Immature natural killer cell (primary cell): Measurements from ENCODE around the gene DNAJC10. TPM values are rescaled to one million over a fixed set of nuclear protein-coding genes. Genes with fewer than 3 reads are reported as not detected.
"Not testable (repeated sequence)": the region's sequence is repeated elsewhere in the genome, so short reads cannot be mapped to it uniquely, and the experiment has no call there.

ENCODE experiments used
- DNase-seq, 3 donors: peaks; one replicate each; pipeline ENCODE4 v3.0.0; 2022; ENCODE audit warnings: mixed read lengths in 1 of 3
- H3K27ac Mint-ChIP-seq, 6 donors: one replicate each; pipeline ENCODE4 v1.8.0; 2020; ENCODE audit warnings: mixed read lengths in 6 of 6, mild to moderate bottlenecking in 5 of 6, inconsistent platforms in 4 of 6, moderate library complexity in 3 of 6
- H3K27me3 Mint-ChIP-seq, 3 donors: one replicate each; pipeline ENCODE4 v1.8.0; 2020 to 2021; ENCODE audit warnings: low read depth in 3 of 3, mild to moderate bottlenecking in 3 of 3, mixed read lengths in 3 of 3, moderate library complexity in 3 of 3, inconsistent platforms in 1 of 3
- H3K36me3 Mint-ChIP-seq, 3 donors: one replicate each; pipeline ENCODE4 v1.8.0; 2020; ENCODE audit warnings: mixed read lengths in 3 of 3, inconsistent platforms in 2 of 3, mild to moderate bottlenecking in 2 of 3
- H3K4me1 Mint-ChIP-seq, 2 donors: one replicate each; pipeline ENCODE4 v1.8.0; 2020; ENCODE audit warnings: inconsistent platforms in 2 of 2, mild to moderate bottlenecking in 2 of 2, mixed read lengths in 2 of 2, moderate library complexity in 1 of 2
- H3K4me3 Mint-ChIP-seq, 5 donors: one replicate each; pipeline ENCODE4 v1.8.0; 2020; ENCODE audit warnings: mild to moderate bottlenecking in 5 of 5, mixed read lengths in 5 of 5, inconsistent platforms in 3 of 5, moderate library complexity in 3 of 5
- H3K9me3 Mint-ChIP-seq, 6 donors: one replicate each; pipeline ENCODE4 v1.8.0; 2020; ENCODE audit warnings: mild to moderate bottlenecking in 6 of 6, mixed read lengths in 6 of 6, inconsistent platforms in 4 of 6, moderate library complexity in 3 of 6
- polyA plus RNA-seq, 3 donors: library from polyadenylated mRNA; unstranded; fragments of 300-500 nt; fragmentation: Illumina TruSeq; gene quantifications; one replicate each; pipeline ENCODE4 v1.2.3, GENCODE V29; 2021

The DNAJC10 gene
- polyA plus RNA-seq, 3 donors from 2014 or later: 50.3 to 71.3 (median 62.3) TPM

- H3K36me3 Mint-ChIP-seq: peaks cover 26 to 47% (median 29%) of the 10 kb centered on the region in 3 donors
- H3K9me3 Mint-ChIP-seq, DNase-seq, H3K27ac Mint-ChIP-seq, H3K4me3 Mint-ChIP-seq, H3K4me1 Mint-ChIP-seq, H3K27me3 Mint-ChIP-seq: not testable (repeated sequence)
Observed at GRCh38 chr2:182781099-182781498, 65.0 kb downstream of the DNAJC10 start.

DNA sequence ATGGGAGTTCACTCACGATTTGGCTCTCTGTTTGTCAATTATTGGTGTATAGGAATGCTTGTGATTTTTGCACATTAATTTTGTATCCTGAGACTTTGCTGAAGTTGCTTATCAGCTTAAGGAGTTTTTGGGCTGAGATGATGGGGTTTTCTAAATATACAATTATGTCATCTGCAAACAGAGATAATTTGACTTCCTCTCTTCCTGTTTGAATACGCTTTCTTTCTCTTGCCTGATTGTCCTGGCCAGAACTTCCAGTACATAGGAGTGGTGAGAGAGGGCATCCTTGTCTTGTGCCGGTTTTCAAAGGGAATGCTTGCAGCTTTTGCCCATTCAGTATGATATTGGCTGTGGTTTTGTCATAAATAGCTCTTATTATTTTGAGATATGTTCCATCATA is 66.6 kb downstream of the DNAJC10 start:
- H3K36me3 Mint-ChIP-seq: peaks cover 25 to 36% (median 27%) of the 10 kb centered on the region in 3 donors
- not testable (repeated sequence) for DNase-seq, H3K9me3 Mint-ChIP-seq, H3K4me3 Mint-ChIP-seq, H3K4me1 Mint-ChIP-seq, H3K27me3 Mint-ChIP-seq
- H3K27ac Mint-ChIP-seq: peak overlapping the region in 1 of 6 donors; percentile 4

- no peak overlapping the region for H3K27ac Mint-ChIP-seq
- H3K4me3 Mint-ChIP-seq: no peak overlapping the region
- H3K36me3 Mint-ChIP-seq: peaks cover 19 to 24% (median 24%) of the 10 kb centered on the region in 3 donors
- H3K4me1 Mint-ChIP-seq: no peaks in the 10 kb centered on the region
- H3K27me3 Mint-ChIP-seq: peaks cover 0 to 4% (median 0%) of the 10 kb centered on the region in 3 donors
- H3K9me3 Mint-ChIP-seq: no peaks in the 10 kb centered on the region
- DNase-seq: no peak
Observed at GRCh38 chr2:182784058-182784706, 68.1 kb downstream of the DNAJC10 start.

DNA sequence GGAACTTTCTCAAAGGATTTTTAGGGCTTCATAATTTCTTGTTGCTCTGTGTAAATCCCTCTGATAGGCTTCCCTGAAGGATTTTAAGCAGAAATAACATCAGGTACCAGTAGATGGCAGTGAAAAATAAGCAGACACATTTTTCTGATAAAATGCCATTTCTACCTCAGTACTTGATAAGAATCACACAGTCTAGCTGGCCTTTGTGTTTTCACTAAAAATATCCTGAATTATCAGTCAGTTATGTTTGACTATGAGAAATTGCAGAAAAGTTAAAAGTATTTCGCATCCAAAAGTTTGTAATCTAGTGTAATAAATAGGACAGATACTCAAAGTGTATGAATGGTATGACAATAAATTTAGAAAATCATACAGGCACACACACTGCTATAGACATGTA is 68.7 kb downstream of the DNAJC10 start:
- H3K4me1 Mint-ChIP-seq: no peaks in the 10 kb centered on the region
- no peak for DNase-seq

DNA sequence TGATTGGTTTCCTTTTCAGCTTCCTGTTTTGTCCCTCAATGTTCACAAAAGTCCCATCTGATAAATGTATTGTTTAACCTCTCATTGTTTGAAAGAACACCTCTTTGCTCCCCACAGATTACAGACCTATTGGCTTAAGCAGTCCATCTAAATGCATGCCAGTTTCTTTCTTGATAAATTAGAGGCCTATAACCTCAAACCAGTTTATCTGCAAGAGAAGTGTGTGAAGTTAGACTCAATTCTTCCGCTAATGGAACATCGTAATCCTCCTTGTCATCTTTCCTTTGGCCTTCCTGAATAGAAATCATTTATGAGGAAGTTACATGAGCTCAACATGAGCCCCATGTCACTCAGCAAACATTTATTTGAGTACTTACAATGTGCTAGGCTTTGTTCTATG is 76.4 kb downstream of the DNAJC10 start:
- Mint-ChIP-seq H3K36me3 (peaks cover 0 to 4% (median 0%) of the 10 kb centered on the region in 3 donors), H3K27me3 (peaks cover 0 to 11% (median 2%) of the 10 kb centered on the region in 3 donors), H3K4me1 (no peaks in the 10 kb centered on the region), H3K9me3 (peaks cover 0 to 3% (median 0%) of the 10 kb centered on the region in 6 donors), H3K27ac (no peak overlapping the region), H3K4me3 (no peak overlapping the region)
- DNase-seq: no peak

More for the DNA sequence above, 68.7 kb downstream of the DNAJC10 start:
- H3K9me3 Mint-ChIP-seq: no peaks in the 10 kb centered on the region
- no peak overlapping the region for H3K27ac Mint-ChIP-seq
- H3K36me3 Mint-ChIP-seq: peaks cover 19 to 24% (median 22%) of the 10 kb centered on the region in 3 donors
- H3K4me3 Mint-ChIP-seq: no peak overlapping the region
- peaks cover 0 to 4% (median 0%) of the 10 kb centered on the region in 3 donors for H3K27me3 Mint-ChIP-seq

- no peak overlapping the region for H3K4me3 Mint-ChIP-seq
- H3K9me3 Mint-ChIP-seq: peaks cover 0 to 3% (median 0%) of the 10 kb centered on the region in 6 donors
- peaks cover 0 to 6% (median 4%) of the 10 kb centered on the region in 3 donors for H3K27me3 Mint-ChIP-seq
- no peak overlapping the region for H3K27ac Mint-ChIP-seq
- DNase-seq: no peak
- no peaks in the 10 kb centered on the region for H3K36me3 Mint-ChIP-seq
- H3K4me1 Mint-ChIP-seq: no peaks in the 10 kb centered on the region
Observed at GRCh38 chr2:182798736-182799135, 82.7 kb downstream of the DNAJC10 start.

DNA sequence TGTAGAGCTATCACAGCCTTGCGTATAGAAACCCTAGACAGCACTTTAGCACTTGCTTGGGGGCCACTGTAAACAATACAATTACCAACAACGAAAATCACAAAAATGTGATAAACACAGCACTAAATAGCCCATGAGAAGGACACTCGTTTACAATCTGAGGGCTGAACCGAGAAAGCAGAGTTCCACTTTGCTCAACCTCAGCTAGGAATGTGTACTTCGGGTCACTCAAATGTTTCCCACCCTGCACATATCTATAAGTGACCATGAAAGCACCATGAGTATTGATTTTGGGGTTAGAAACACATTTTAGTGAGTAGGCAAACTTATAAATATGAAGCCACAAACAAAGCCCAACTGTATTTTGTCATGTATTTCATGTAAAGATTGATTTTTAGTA is 88.1 kb downstream of the DNAJC10 start:
- H3K4me3 Mint-ChIP-seq: no peak overlapping the region
- no peak for DNase-seq
- no peaks in the 10 kb centered on the region for H3K4me1 Mint-ChIP-seq
- H3K27me3 Mint-ChIP-seq: peaks cover 0 to 5% (median 0%) of the 10 kb centered on the region in 3 donors
- H3K9me3 Mint-ChIP-seq: peaks cover 0 to 2% (median 0%) of the 10 kb centered on the region in 6 donors
- no peaks in the 10 kb centered on the region for H3K36me3 Mint-ChIP-seq
- H3K27ac Mint-ChIP-seq: no peak overlapping the region

- H3K9me3 Mint-ChIP-seq: peaks cover 0 to 3% (median 0%) of the 10 kb centered on the region in 6 donors
- no peak for DNase-seq
- H3K27ac Mint-ChIP-seq: no peak overlapping the region
- no peak overlapping the region for H3K4me3 Mint-ChIP-seq
- no peaks in the 10 kb centered on the region for H3K36me3 Mint-ChIP-seq
- H3K4me1 Mint-ChIP-seq: no peaks in the 10 kb centered on the region
- H3K27me3 Mint-ChIP-seq: peaks cover 0 to 8% (median 3%) of the 10 kb centered on the region in 3 donors
Observed at GRCh38 chr2:182807319-182807718, 91.3 kb downstream of the DNAJC10 start.

DNA sequence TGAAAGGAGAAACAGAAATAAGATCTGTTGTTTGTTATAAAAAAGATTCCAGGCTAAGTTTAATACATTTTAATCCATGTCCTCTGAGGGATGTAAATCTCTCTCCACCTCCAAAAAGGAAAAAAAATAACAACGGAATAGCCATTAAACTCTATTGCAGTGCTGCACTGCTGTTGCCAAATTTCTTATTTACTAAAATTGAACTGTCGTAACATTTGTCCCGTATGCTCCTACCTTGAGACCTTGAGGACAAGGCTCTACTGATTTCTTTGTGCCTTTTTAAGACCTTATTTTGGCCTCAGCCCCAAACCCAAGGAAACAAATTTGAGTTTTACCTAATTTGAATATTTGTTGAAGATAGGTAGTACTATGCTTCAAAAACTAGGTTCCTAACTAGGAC is 94.0 kb downstream of the DNAJC10 start:
- DNase-seq: no peak
- Mint-ChIP-seq H3K4me1 (no peaks in the 10 kb centered on the region), H3K9me3 (peaks cover 0 to 3% (median 0%) of the 10 kb centered on the region in 6 donors), H3K4me3 (no peak overlapping the region), H3K27ac (no peak overlapping the region), H3K36me3 (no peaks in the 10 kb centered on the region), H3K27me3 (peaks cover 0 to 6% (median 4%) of the 10 kb centered on the region in 3 donors)

DNA sequence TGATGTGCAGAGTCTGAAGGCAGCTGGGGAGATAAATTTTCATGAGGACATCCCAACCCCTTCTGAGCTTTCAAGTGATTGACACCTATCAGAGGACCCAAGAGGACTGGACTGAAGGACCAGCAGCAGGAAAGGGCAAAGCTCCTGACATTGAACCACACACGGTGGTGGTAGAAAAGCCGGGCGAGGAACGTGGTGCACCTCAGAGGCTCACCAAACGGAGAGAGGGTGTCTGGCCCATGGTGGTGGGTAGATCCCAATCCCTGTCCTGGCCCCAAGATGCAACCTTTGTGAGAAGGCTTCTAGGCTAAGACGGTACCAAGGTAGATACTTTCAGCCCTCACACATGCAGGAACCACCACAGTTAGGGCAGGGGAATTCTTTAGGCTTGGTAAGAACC is 98.3 kb downstream of the DNAJC10 start:
- no peaks in the 10 kb centered on the region for H3K36me3 Mint-ChIP-seq
- H3K27ac Mint-ChIP-seq: no peak overlapping the region
- H3K4me1 Mint-ChIP-seq: no peaks in the 10 kb centered on the region
- H3K4me3 Mint-ChIP-seq: no peak overlapping the region
- DNase-seq: no peak
- peaks cover 0 to 3% (median 0%) of the 10 kb centered on the region in 6 donors for H3K9me3 Mint-ChIP-seq
- peaks cover 0 to 6% (median 3%) of the 10 kb centered on the region in 3 donors for H3K27me3 Mint-ChIP-seq

- peaks cover 0 to 3% (median 0%) of the 10 kb centered on the region in 6 donors for H3K9me3 Mint-ChIP-seq
- H3K27me3 Mint-ChIP-seq: peaks cover 0 to 6% (median 3%) of the 10 kb centered on the region in 3 donors
- no peak overlapping the region for H3K4me3 Mint-ChIP-seq
- no peaks in the 10 kb centered on the region for H3K4me1 Mint-ChIP-seq
- DNase-seq: no peak
- H3K27ac Mint-ChIP-seq: no peak overlapping the region
- H3K36me3 Mint-ChIP-seq: no peaks in the 10 kb centered on the region
Observed at GRCh38 chr2:182814804-182815203, 98.7 kb downstream of the DNAJC10 start.

GRCh38 chr2:182816866-182817265 is 100.8 kb downstream of the DNAJC10 start:
- Mint-ChIP-seq H3K9me3 (no peaks in the 10 kb centered on the region), H3K4me3 (no peak overlapping the region), H3K27ac (no peak overlapping the region), H3K27me3 (peaks cover 0 to 7% (median 6%) of the 10 kb centered on the region in 3 donors), H3K4me1 (no peaks in the 10 kb centered on the region), H3K36me3 (no peaks in the 10 kb centered on the region)
- DNase-seq: no peak

DNA sequence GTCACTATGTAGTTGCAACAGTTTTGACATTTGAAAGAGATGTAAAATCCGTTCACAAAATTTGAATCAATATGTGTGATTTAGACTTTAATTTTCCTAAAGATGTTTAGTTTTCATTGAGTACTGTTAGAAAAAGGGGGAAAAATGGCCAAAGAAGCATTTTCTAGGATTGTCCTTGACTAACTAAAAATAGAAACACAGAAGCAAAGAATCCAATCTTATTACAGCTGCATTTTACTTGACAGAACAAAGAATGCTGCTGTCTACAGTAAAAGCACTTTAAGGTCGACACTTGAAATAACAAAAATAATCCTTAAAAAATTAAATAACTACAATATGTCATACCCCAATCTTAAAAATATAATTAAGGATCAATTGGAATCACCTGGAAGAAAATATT is 101.5 kb downstream of the DNAJC10 start:
- Mint-ChIP-seq H3K36me3 (no peaks in the 10 kb centered on the region), H3K9me3 (no peaks in the 10 kb centered on the region), H3K27ac (no peak overlapping the region), H3K4me1 (no peaks in the 10 kb centered on the region), H3K27me3 (peaks cover 0 to 5% (median 4%) of the 10 kb centered on the region in 3 donors), H3K4me3 (no peak overlapping the region)
- DNase-seq: no peak

- H3K9me3 Mint-ChIP-seq: no peaks in the 10 kb centered on the region
Observed at GRCh38 chr2:182818501-182818900, 102.4 kb downstream of the DNAJC10 start.

GRCh38 chr2:182818925-182819324 is 102.9 kb downstream of the DNAJC10 start:
- Mint-ChIP-seq H3K27me3 (peaks cover 0 to 7% (median 5%) of the 10 kb centered on the region in 3 donors), H3K4me3 (no peak overlapping the region), H3K36me3 (no peaks in the 10 kb centered on the region), H3K27ac (no peak overlapping the region), H3K4me1 (no peaks in the 10 kb centered on the region), H3K9me3 (no peaks in the 10 kb centered on the region)
- no peak for DNase-seq

More at GRCh38 chr2:182818501-182818900, 102.4 kb downstream of the DNAJC10 start:
- no peak overlapping the region for H3K27ac Mint-ChIP-seq
- no peak overlapping the region for H3K4me3 Mint-ChIP-seq
- no peaks in the 10 kb centered on the region for H3K4me1 Mint-ChIP-seq
- no peaks in the 10 kb centered on the region for H3K36me3 Mint-ChIP-seq
- peaks cover 0 to 7% (median 4%) of the 10 kb centered on the region in 3 donors for H3K27me3 Mint-ChIP-seq
- no peak for DNase-seq
